Measurements from ENCODE around the gene SLC18A2. TPM values are rescaled to one million over a fixed set of nuclear protein-coding genes. Genes with fewer than 3 reads are reported as not detected.

The SLC18A2 gene
- total RNA-seq: under 0.01 TPM in 1 of 2 replicates, not detected in the other

DNA sequence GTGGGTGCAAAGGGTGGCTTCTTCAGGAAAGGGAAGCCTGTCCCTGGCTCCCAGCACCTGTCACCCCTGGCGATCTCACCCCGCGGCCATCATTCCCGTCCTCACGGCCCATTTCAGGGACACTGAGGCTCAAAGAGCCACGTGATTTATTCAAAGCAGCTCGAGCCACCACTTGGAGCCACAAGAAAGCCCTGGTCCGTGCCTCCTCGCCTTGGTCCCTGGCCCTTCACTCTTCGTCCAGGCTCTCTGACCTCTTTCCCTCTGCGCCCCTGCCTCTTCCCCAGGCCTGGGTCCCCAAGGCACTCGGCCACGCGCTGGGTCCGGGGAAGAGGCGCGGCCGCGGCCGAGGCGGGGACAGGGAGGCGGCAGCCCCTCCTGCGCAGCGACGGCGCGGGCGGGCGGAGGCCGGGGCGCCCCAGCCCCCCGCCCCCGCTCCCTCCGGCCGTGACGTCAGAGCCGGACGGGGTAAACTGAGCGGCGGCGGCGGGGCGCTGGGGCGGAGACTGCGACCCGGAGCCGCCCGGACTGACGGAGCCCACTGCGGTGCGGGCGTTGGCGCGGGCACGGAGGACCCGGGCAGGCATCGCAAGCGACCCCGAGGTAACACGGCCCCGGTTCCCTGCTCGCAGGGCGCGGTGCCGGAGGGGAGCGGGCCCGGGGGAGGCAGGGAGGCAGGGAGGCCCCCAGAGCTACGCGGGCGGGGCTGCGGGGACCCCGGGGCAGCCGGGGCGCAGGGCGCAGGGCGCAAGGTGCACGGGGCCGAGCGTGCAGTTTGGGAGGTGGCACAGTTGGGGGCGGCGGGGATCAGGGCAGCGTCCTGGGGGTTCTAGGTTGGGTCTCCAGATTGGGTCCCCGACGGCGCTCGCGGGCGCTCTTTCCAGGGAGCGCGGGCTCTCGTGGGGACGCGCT lies at the start of gene SLC18A2:
SLC18A2 (plus strand) TSS at position 494 of the 909 bp plus-strand sequence. CDS start 580 bp downstream, outside the sequence.

DNA sequence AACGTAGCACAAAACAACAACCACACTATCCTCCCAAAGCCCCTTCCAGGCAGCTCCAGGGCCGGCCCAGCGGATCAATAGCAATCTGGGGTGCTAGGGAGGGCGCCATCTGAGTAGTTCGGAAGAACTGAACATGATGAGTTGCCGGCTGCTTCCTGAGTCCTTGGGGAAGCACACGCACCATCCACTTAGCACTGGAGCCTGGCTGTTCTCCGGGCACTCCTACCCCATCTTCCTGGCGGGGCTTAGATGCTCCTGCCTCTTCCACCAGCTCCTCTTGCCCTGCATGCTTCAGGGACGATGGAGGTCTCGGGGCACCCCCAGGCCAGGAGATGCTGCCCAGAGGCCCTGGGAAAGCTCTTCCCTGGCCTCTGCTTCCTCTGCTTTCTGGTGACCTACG lies 43.7 kb upstream of the SLC18A2 start, which contains the start of gene KCNK18:
KCNK18 (plus strand) TSS at position 301 of the 400 bp plus-strand sequence; CDS start at position 301, 0 bp downstream.

Other genes starting within 250 kb of the SLC18A2 start
- 2.3 and 4.3 TPM in 2 replicates for gene SHTN1, start 235.9 kb upstream of the SLC18A2 start, total RNA-seq
- gene VAX1, start 102.8 kb upstream of the SLC18A2 start, total RNA-seq: not detected in 2 replicates
- gene KCNK18, start 43.6 kb upstream of the SLC18A2 start, total RNA-seq: not detected in 2 replicates
- gene PDZD8, start 134.3 kb downstream of the SLC18A2 start, total RNA-seq: 24.5 and 29.6 TPM in 2 replicates

All from tracheal epithelial cell (primary cell).